Pancreas (tissue), 10 donors: ENCODE results near the gene NTN1. TPM values are rescaled to one million over a fixed set of nuclear protein-coding genes. Genes with fewer than 3 reads are reported as not detected.
A peak's percentile ranks its signal among the peaks of the same experiment; 100 is the strongest.

Experiments
- ATAC-seq, 4 donors: fragments of 200-7000 bp; cut with Tn5 transposase; one replicate each; pipeline versions ENCODE4 v1.8.0 to v1.9.1; 2020; ENCODE audit warnings: mild to moderate bottlenecking in 4 of 4, moderate library complexity in 4 of 4
- DNase-seq, 6 donors: peaks; one replicate each; pipeline ENCODE4 v3.0.0-alpha.2; 2020
- FAIRE-seq: peaks from 2 replicates; lab custom pipeline; 2012; peaks lifted over from hg19 to GRCh38; lab: Jason Lieb, UNC
- H3K27ac ChIP-seq, 4 donors: fragments of 200-600 bp; sonication (generic); 1 replicate in 3 of 4; 2 replicates in 1 of 4; pipeline versions ENCODE4 v1.5.0 to v1.8.0; 2020
- H3K27me3 ChIP-seq, 4 donors: fragments of 200-600 bp; one replicate each; pipeline ENCODE4 v1.8.0; 2021
- H3K36me3 ChIP-seq, 3 donors: fragments of 200-600 bp; sonication (generic) in 1 of 3; one replicate each; pipeline versions ENCODE4 v1.5.0 to v1.8.0; 2020 to 2021
- H3K4me1 ChIP-seq, 3 donors: fragments of 200-600 bp; one replicate each; pipeline ENCODE4 v1.8.0; 2021
- H3K4me3 ChIP-seq, 4 donors: fragments of 200-600 bp; sonication (generic) in 2 of 4; one replicate each; pipeline versions ENCODE4 v1.5.0 to v1.8.0; 2020 to 2021
- H3K9me3 ChIP-seq, 4 donors: fragments of 200-600 bp; one replicate each; pipeline ENCODE4 v1.8.0; 2021
- CTCF ChIP-seq, 4 donors: fragments of 200-600 bp; sonication (generic) in 3 of 4; IDR thresholded peaks; one replicate each; pipeline versions ENCODE4 v1.5.0 to v1.8.0; 2021; ENCODE audit warnings: antibody characterized with exemption in 4 of 4
- WGBS, 2 donors: extraction: QIAGEN DNeasy Blood & Tissue Kit; methylation state at CpG; one replicate each; pipeline ENCODE4 v1.1.7; 2013; 5-methylcytosine and 5-hydroxymethylcytosine counted together
- intact Hi-C, 3 donors: fragments of 100-400 bp; cut with DNase I; formaldehyde crosslinking; loops; one replicate each; pipeline versions ENCODE4 v1.11.1 to v1.14.2; 2022
- polyA plus RNA-seq, 2 donors: library from polyadenylated mRNA; stranded (reverse); fragments of 200-250 nt; gene quantifications; one replicate each; pipeline ENCODE4 v1.2.3, GENCODE V29; 2013
- total RNA-seq, 6 donors: library from RNA; stranded (reverse); fragmentation: NEBNext Ultra II Directional in 4 of 6; extraction: Animal tissue kit (Norgen Biotek cat#: 25700) in 4 of 6; gene quantifications; one replicate each; pipeline versions ENCODE4 v1.2.1 to v1.2.4, GENCODE V29; 2021 to 2023
- donor health status: healthy with polysubstance abuse.
- donor health status: DM: no; HTN: no; CAD: no; lungs with moderate emphysema.
- donor health status: DM: no; HTN: no; CAD: no.
- donor health status: control.
- donor health status: control.
- donor health status: Bipolar disorder and iron deficiency.
- donor health status: DM: yes; HTN: yes; CAD: no.
- donor health status: DM: no; HTN: no; CAD: no.
- donor health status: DM: no; HTN: no; CAD: no.
- donor health status: DM: yes; HTN: yes; CAD: no.

The NTN1 gene
- total and polyA plus RNA-seq, 8 donors = 1.8 to 4.3 (median 2.5) TPM

GRCh38 chr17:9204637-9205329 lies 183.5 kb downstream of the NTN1 start:
- FAIRE-seq (no peak), DNase-seq (no peak), ATAC-seq (no peak)
- WGBS, 2 donors = 82 to 93% methylated on average over 5 of the region's 5 CpGs
- intact Hi-C loops = no loop called here
- Histone ChIP-seq H3K36me3 (no peaks in the 10 kb centered on the region), H3K4me3 (no peak overlapping the region), H3K27ac (no peak overlapping the region), H3K27me3 (no peaks in the 10 kb centered on the region), H3K4me1 (no peaks in the 10 kb centered on the region), H3K9me3 (no peaks in the 10 kb centered on the region)
- no peak for TF ChIP-seq CTCF (IDR thresholded peaks at IDR 0.05)

- no peak for DNase-seq
- H3K27me3 ChIP-seq = no peaks in the 10 kb centered on the region
- no peak for ATAC-seq
- no peaks in the 10 kb centered on the region for H3K4me1 ChIP-seq
- FAIRE-seq = no peak
- no peaks in the 10 kb centered on the region for H3K36me3 ChIP-seq
- TF ChIP-seq CTCF (IDR thresholded peaks at IDR 0.05) = no peak
- WGBS, 2 donors = 70 to 78% methylated on average over 14 of the region's 14 CpGs
- no peak overlapping the region for H3K27ac ChIP-seq
- no peak overlapping the region for H3K4me3 ChIP-seq
- intact Hi-C loops = no loop called here
- no peaks in the 10 kb centered on the region for H3K9me3 ChIP-seq
Observed at GRCh38 chr17:9205520-9206409, 184.5 kb downstream of the NTN1 start.

GRCh38 chr17:9206410-9206703 lies 185.0 kb downstream of the NTN1 start:
- no peak for TF ChIP-seq CTCF (IDR thresholded peaks at IDR 0.05)
- no peak overlapping the region for H3K27ac ChIP-seq
- FAIRE-seq (no peak), DNase-seq (no peak), ATAC-seq (no peak)
- H3K27me3 ChIP-seq = no peaks in the 10 kb centered on the region
- H3K4me1 ChIP-seq = no peaks in the 10 kb centered on the region
- H3K4me3 ChIP-seq = no peak overlapping the region
- intact Hi-C loops = no loop called here
- no peaks in the 10 kb centered on the region for H3K36me3 ChIP-seq
- H3K9me3 ChIP-seq = no peaks in the 10 kb centered on the region
- 55 to 56% methylated on average over 8 of the region's 8 CpGs for WGBS, 2 donors

- no peaks in the 10 kb centered on the region for H3K4me1 ChIP-seq
- intact Hi-C loops = no loop called here
- FAIRE-seq (no peak), ATAC-seq (peak in 2 of 4 donors; percentile 18 to 37), DNase-seq (no peak)
- no peaks in the 10 kb centered on the region for H3K27me3 ChIP-seq
- H3K27ac ChIP-seq = no peak overlapping the region
- 39 to 45% methylated on average over 14 of the region's 14 CpGs for WGBS, 2 donors
- H3K4me3 ChIP-seq = no peak overlapping the region
- H3K36me3 ChIP-seq = no peaks in the 10 kb centered on the region
- TF ChIP-seq CTCF (IDR thresholded peaks at IDR 0.05) = no peak
- no peaks in the 10 kb centered on the region for H3K9me3 ChIP-seq
Observed at GRCh38 chr17:9206741-9207332, 185.5 kb downstream of the NTN1 start.
